ENCODE data around the gene CAMSAP3. TPM values are rescaled to one million over a fixed set of nuclear protein-coding genes. Genes with fewer than 3 reads are reported as not detected.

The CAMSAP3 gene
- total RNA-seq, 1 donor from 2014 or later = 4.1 TPM

DNA sequence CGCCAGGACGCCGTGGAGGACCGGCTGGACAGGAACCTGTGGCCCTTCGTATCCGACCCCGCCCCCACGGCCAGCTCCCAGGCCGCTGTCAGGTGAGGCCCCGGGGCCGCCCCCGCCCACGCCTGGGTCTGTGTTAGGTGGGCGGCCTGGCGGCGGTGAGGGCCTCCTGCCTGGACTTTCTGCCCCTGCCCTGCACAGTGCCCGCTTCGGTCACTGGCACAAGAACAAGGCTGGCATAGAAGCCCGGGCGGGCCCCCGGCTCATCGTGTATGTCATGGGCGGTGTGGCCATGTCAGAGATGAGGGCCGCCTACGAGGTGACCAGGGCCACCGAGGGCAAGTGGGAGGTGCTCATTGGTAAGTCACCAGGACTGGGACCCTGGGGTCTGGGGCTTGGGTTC, 51.5 kb downstream of the CAMSAP3 start:
- Histone ChIP-seq H3K36me3 (ENCODE audit: insufficient read depth, low read length) (no peaks in the 10 kb centered on the region), H3K9ac (ENCODE audit: low read length) (no peak overlapping the region), H3K9me3 (ENCODE audit: insufficient read depth, low read depth, low read length) (no peaks in the 10 kb centered on the region), H3K4me1 (ENCODE audit: insufficient read depth, low read length) (no peaks in the 10 kb centered on the region), H3K27me3 (ENCODE audit: insufficient read depth, low read length) (peaks cover 2% of the 10 kb centered on the region), H3K79me2 (ENCODE audit: insufficient read depth, low read length) (no peaks in the 10 kb centered on the region), H3K4me3 (ENCODE audit: insufficient read depth, low read depth, low read length) (no peak overlapping the region), H2AFZ (ENCODE audit: low read depth, low read length) (no peak overlapping the region), H3K27ac (ENCODE audit: low read depth, low read length) (no peak overlapping the region), H3K4me2 (ENCODE audit: low read length) (no peak overlapping the region), H4K20me1 (ENCODE audit: insufficient read depth, low read length) (no peaks in the 10 kb centered on the region)
- no peak for DNase-seq (ENCODE audit: low read depth)
- H3K36me3 Mint-ChIP-seq (ENCODE audit: low read depth, unreplicated experiment) = peaks cover 1% of the 10 kb centered on the region
- peaks cover 16% of the 10 kb centered on the region for H3K27me3 Mint-ChIP-seq (ENCODE audit: low read depth, unreplicated experiment)
- H3K4me3 Mint-ChIP-seq (ENCODE audit: unreplicated experiment) = no peak overlapping the region
- no peak for TF ChIP-seq EZH2 (IDR thresholded peaks at IDR 0.05; ENCODE audit: insufficient read depth, low read length)
- TF ChIP-seq, protein P1, sequence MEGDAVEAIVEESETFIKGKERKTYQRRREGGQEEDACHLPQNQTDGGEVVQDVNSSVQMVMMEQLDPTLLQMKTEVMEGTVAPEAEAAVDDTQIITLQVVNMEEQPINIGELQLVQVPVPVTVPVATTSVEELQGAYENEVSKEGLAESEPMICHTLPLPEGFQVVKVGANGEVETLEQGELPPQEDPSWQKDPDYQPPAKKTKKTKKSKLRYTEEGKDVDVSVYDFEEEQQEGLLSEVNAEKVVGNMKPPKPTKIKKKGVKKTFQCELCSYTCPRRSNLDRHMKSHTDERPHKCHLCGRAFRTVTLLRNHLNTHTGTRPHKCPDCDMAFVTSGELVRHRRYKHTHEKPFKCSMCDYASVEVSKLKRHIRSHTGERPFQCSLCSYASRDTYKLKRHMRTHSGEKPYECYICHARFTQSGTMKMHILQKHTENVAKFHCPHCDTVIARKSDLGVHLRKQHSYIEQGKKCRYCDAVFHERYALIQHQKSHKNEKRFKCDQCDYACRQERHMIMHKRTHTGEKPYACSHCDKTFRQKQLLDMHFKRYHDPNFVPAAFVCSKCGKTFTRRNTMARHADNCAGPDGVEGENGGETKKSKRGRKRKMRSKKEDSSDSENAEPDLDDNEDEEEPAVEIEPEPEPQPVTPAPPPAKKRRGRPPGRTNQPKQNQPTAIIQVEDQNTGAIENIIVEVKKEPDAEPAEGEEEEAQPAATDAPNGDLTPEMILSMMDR (IDR thresholded peaks at IDR 0.05; ENCODE audit: insufficient read depth, low read depth, low read length) = no peak
- no peaks in the 10 kb centered on the region for H3K4me1 Mint-ChIP-seq (ENCODE audit: low read depth, unreplicated experiment)
- H3K27ac Mint-ChIP-seq (ENCODE audit: unreplicated experiment) = no peak overlapping the region
- no peak for FAIRE-seq
- no peaks in the 10 kb centered on the region for H3K9me3 Mint-ChIP-seq (ENCODE audit: unreplicated experiment)

DNA sequence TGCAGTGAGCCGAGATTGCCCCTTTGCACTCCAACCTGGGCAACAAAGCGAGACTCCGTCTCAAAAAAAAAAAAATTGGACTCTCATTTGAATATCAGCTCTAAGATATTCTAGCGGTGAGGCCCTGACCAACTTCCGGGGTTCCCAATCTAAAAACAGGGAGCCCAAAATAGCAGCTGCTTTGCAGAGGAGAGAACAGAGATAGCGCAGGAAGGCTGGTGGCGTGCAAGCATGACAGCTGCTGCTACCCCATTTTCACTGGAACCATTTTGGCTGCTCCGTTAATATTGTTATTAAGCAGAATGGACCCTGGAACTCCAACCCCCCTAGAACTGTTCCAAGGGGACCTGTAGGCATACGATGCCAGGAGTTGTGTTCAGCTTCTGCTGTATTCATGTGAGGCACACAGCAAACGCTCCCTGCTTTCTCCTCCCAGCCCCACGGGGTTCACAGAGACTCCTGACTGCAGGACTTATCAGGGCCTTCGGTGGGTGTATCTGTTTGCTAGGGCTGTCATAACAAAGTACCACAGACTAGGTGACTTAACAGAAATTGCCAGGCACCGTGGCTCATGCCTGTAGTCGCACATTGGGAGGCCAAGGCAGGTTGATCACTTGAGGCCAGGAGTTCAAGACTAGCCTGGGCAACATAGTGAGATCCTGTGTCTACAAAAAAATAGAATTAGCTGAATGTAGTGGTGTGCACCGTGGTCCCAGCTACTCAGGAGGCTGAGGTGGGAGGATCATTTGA, 52.8 kb downstream of the CAMSAP3 start:
- no peak for FAIRE-seq
- H3K79me2 ChIP-seq (ENCODE audit: insufficient read depth, low read length) = no peaks in the 10 kb centered on the region
- H3K4me1 Mint-ChIP-seq (ENCODE audit: low read depth, unreplicated experiment) = no peaks in the 10 kb centered on the region
- no peak for DNase-seq (ENCODE audit: low read depth)
- no peaks in the 10 kb centered on the region for H3K9me3 Mint-ChIP-seq (ENCODE audit: unreplicated experiment)
- H4K20me1 ChIP-seq (ENCODE audit: insufficient read depth, low read length) = no peaks in the 10 kb centered on the region
- no peak overlapping the region for H2AFZ ChIP-seq (ENCODE audit: low read depth, low read length)
- H3K4me3 Mint-ChIP-seq (ENCODE audit: unreplicated experiment) = no peak overlapping the region
- H3K27me3 ChIP-seq (ENCODE audit: insufficient read depth, low read length) = peaks cover 2% of the 10 kb centered on the region
- H3K4me3 ChIP-seq (ENCODE audit: insufficient read depth, low read depth, low read length) = no peak overlapping the region
- no peaks in the 10 kb centered on the region for H3K4me1 ChIP-seq (ENCODE audit: insufficient read depth, low read length)
- H3K27me3 Mint-ChIP-seq (ENCODE audit: low read depth, unreplicated experiment) = peaks cover 25% of the 10 kb centered on the region
- H3K9ac ChIP-seq (ENCODE audit: low read length) = no peak overlapping the region
- TF ChIP-seq EZH2 (IDR thresholded peaks at IDR 0.05; ENCODE audit: insufficient read depth, low read length) = no peak
- no peak overlapping the region for H3K27ac ChIP-seq (ENCODE audit: low read depth, low read length)
- no peak overlapping the region for H3K4me2 ChIP-seq (ENCODE audit: low read length)
- no peaks in the 10 kb centered on the region for H3K36me3 Mint-ChIP-seq (ENCODE audit: low read depth, unreplicated experiment)
- no peaks in the 10 kb centered on the region for H3K36me3 ChIP-seq (ENCODE audit: insufficient read depth, low read length)
- H3K9me3 ChIP-seq (ENCODE audit: insufficient read depth, low read depth, low read length) = no peaks in the 10 kb centered on the region
- H3K27ac Mint-ChIP-seq (ENCODE audit: unreplicated experiment) = no peak overlapping the region

DNA sequence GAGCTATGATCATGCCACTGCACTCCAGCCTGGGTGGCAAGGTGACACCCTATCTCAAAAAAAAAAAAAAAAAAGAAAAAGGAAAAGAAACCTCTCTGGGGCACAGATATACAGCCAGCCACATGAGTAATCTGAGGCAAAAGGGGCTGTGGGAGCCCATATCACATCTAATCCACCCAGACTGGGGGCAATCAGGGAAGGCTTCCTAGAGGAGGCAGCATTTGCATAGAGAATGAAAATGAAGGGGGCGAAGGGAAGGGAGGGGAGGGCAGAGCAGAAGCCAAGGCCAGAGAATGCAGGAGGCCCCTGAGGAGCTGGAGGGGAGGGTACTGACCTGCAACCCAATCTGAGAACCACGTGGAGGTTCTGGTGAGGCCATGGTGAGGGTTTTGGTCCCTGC, 54.5 kb downstream of the CAMSAP3 start:
- Mint-ChIP-seq H3K27me3 (ENCODE audit: low read depth, unreplicated experiment) (peaks cover 27% of the 10 kb centered on the region), H3K4me3 (ENCODE audit: unreplicated experiment) (no peak overlapping the region), H3K36me3 (ENCODE audit: low read depth, unreplicated experiment) (no peaks in the 10 kb centered on the region), H3K27ac (ENCODE audit: unreplicated experiment) (no peak overlapping the region), H3K4me1 (ENCODE audit: low read depth, unreplicated experiment) (no peaks in the 10 kb centered on the region), H3K9me3 (ENCODE audit: unreplicated experiment) (no peaks in the 10 kb centered on the region)
- Histone ChIP-seq H3K9me3 (ENCODE audit: insufficient read depth, low read depth, low read length) (no peaks in the 10 kb centered on the region), H3K9ac (ENCODE audit: low read length) (no peak overlapping the region), H3K4me2 (ENCODE audit: low read length) (no peak overlapping the region), H3K79me2 (ENCODE audit: insufficient read depth, low read length) (no peaks in the 10 kb centered on the region), H2AFZ (ENCODE audit: low read depth, low read length) (no peak overlapping the region), H3K4me1 (ENCODE audit: insufficient read depth, low read length) (no peaks in the 10 kb centered on the region), H3K4me3 (ENCODE audit: insufficient read depth, low read depth, low read length) (no peak overlapping the region), H3K27ac (ENCODE audit: low read depth, low read length) (no peak overlapping the region), H3K27me3 (ENCODE audit: insufficient read depth, low read length) (peaks cover 2% of the 10 kb centered on the region), H3K36me3 (ENCODE audit: insufficient read depth, low read length) (no peaks in the 10 kb centered on the region), H4K20me1 (ENCODE audit: insufficient read depth, low read length) (no peaks in the 10 kb centered on the region)
- no peak for TF ChIP-seq EZH2 (IDR thresholded peaks at IDR 0.05; ENCODE audit: insufficient read depth, low read length)
- TF ChIP-seq, protein P1 (IDR thresholded peaks at IDR 0.05; ENCODE audit: insufficient read depth, low read depth, low read length) = no peak
- DNase-seq (ENCODE audit: low read depth) (no peak), FAIRE-seq (no peak)

Measured in astrocyte (in vitro differentiated cells and primary cell).